GM19023 (cell line): ENCODE data around the gene SPECC1L.
"Not testable (repeated sequence)": the region's sequence is repeated elsewhere in the genome, so short reads cannot be mapped to it uniquely, and the experiment has no call there.

Source experiments
- ATAC-seq: cut with Tn5 transposase; IDR thresholded peaks from one replicate; pipeline ENCODE4 v1.9.1; 2021; ENCODE audit warnings: mild to moderate bottlenecking, moderate library complexity; ENCODE audit not compliant: unreplicated experiment

SPECC1L gene

DNA sequence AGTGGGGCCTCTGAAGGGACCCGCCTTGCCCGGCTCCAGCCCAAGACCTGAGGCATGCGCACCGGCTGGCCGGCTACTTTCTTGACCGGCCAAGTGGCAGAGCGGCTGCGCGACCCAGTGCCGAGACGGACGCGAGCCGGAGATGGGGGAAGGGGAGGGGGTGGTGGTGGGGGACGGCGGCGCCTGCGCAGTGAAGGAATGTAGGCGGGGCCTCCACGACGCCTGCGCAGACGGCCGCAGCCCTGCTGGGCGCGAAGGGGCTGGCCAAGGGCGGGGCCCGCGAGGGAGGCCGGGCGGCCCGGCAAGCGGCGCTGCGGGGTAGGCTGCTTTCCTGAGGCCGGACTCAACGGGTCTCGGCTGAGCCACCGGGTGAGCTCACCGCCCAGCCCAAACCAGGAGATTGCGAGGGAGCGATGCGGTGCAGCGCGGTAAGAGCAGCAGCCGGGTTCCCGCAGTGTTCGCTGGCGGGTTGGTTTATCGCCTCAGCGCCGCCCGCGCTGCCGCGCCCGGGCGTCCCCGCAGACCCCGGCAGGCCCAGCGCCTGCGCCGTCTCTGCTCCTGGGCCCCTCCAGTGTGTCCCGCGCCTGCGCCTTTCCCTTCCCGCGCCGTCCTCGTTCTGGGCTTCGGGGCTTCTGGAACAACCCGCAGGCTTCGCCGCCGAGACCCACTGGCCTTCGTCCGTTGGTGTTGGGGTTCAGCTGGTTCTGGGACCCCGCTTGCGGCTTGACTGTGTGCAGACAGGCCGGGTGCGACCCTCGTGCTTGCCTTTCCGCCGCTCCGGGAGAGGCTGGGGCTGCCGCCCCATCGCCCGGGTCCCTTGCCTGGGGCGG lies at the start of gene SPECC1L:
SPECC1L (plus strand) TSS at position 276 of the 830 bp plus-strand sequence. CDS start 31,401 bp downstream, outside the sequence.
- ATAC-seq = peak; percentile 89

- no peak for ATAC-seq
Measured at GRCh38 chr22:24224468-24224867, 46.2 kb upstream of the SPECC1L start.

- ATAC-seq = no peak
Measured at GRCh38 chr22:24225044-24225601, 45.5 kb upstream of the SPECC1L start.

GRCh38 chr22:24225951-24226350 lies 44.7 kb upstream of the SPECC1L start:
- no peak for ATAC-seq

DNA sequence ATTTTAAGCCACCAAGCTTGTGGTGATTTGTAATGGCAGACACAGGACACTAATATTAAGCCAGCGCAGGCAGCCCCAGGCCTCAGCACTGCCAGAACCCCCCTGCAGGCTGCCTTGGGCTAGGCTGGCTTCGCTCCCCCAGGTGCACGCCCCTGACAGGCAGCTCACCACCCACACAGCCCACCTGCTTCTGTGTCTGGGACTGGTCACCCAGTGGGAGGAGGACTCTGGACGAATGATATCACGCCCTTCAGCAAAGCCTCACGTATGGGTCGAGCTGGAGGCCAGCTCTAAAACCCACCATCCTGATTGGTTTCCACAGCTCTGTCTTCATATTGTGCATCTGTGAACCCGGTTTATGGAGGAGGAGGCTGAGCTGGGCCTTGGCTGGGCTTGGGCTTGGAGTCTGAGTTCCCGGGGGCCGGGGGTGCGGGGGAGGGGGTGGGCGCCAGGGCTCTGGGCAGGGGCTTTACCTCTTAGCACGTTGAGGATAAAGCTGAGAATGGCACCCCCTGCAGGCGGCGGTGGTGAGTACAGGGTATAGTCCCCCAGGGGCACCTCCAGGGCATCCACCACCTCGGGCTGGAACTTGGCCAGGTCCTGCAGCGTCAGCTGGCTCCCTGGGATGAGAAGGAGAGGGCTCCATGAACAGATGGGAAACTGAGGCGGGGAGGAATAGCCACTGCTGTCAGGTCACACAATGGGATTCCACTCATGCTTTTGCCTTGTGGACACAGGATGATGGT lies 39.5 kb upstream of the SPECC1L start:
- ATAC-seq = no peak

- no peak for ATAC-seq
Measured at GRCh38 chr22:24231706-24232105, 38.9 kb upstream of the SPECC1L start.

GRCh38 chr22:24232124-24232523 lies 38.5 kb upstream of the SPECC1L start:
- no peak for ATAC-seq

GRCh38 chr22:24232725-24233124 lies 37.9 kb upstream of the SPECC1L start:
- no peak for ATAC-seq

GRCh38 chr22:24233235-24233634 lies 37.4 kb upstream of the SPECC1L start:
- no peak for ATAC-seq

- no peak for ATAC-seq
Measured at GRCh38 chr22:24233816-24234215, 36.8 kb upstream of the SPECC1L start.

DNA sequence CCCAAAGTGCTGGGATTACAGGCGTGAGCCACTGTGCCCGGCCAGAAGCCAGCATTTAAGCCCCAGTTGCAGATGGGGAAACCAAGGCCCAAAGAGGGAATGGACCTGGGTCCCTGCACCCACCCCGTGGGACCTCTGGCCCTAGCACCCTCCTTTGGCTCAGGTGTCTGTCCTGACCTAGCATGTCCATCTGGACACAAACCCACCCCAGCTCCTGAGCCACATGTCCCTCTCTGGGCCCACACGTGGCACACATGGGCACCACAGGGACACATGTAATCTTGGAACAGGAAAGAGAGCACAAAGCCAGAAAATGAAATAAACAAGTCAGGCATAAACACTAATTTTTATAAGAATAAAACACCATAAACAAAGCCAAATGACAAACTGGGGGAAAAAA lies 35.3 kb upstream of the SPECC1L start:
- no peak for ATAC-seq

DNA sequence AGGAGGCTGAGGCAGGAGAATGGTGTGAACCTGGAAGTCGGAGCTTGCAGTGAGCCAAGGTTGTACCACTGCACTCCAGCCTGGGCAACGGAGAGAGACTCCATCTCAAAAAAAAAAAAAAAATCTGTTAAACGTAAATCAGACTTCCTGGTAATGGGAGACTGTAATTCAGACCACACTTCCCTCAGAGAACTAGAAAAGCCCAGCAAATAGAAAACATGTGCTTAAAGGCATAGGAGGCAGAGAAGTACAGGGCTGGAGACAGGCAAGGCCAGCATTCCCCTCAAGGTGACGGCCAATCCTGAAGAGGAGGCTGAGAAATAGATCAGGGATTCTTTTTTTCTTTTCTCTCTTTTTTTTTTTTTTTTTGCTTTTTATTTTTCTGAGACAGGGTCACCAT lies 34.0 kb upstream of the SPECC1L start:
- ATAC-seq = no peak

GRCh38 chr22:24238101-24238694 lies 32.4 kb upstream of the SPECC1L start:
- ATAC-seq = not testable (repeated sequence)

GRCh38 chr22:24240381-24240780 lies 30.2 kb upstream of the SPECC1L start:
- no peak for ATAC-seq

GRCh38 chr22:24240985-24241692 lies 29.5 kb upstream of the SPECC1L start:
- not testable (repeated sequence) for ATAC-seq

DNA sequence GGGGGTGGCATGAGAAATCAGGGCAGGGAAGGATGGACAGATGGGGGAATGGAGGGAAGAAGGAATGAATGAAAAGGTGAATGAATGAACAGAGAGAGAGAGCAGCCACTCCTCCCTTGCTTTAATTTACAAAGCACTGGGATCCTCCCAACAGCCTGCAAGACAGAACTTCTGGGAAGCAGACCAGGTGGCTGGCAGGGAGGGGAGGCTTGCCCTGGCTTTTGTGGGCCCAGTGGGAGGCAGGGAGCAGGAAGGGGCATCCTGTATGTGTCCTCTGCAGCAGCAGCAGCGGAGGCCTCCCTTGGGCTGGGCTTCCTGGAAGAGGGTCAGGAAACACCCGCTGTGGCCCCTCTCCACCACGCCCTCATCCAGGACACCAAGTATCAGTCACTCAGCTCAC lies 27.2 kb upstream of the SPECC1L start:
- not testable (repeated sequence) for ATAC-seq

DNA sequence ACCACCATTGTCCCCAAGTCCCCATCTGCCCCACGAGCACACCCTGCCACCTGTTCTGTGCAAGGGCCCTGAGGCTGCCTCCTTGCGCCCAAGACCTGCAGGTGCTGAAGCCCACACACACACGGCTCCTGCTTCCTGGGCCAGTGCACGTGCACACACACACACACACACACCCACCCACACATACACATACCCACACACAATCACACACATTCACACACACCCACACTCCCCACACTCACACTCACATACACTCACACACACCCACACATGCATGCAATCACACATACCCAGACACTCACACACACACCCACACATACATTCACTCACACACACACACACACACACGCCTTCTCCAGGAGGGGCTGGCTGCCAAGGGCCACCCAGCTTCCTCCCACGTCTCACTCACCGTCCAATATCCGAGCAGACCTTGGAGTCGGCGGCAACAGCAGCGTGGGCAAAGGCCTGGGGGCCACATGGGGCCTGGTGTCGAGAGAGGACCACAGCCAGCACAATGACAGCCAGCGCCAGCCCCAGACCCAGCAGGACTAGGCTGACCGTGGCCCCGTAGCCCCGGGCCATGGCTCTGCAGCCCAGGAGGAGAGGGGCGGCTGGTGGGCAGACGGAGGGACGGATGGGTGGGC lies 26.4 kb upstream of the SPECC1L start:
- no peak for ATAC-seq

DNA sequence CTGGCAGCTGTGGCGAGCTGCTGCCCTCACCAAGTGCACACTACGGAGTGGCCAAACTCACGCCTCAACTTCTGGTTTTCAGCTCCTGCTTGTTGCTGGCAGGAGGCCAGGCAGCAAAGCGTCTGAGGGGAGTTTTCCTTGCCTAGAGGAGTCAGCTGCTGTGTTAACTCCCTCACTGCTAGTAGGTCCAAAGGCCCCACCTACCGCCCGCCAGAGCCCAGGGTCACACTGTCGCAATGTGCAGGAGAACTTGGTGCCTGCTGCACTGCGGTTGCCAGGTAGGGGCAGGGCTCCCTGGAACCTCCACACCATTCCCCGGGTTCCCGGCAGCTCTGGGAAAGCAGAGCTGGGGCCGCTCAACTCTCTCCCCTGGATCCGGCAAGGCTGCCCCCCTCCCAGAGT lies 25.6 kb upstream of the SPECC1L start, which contains the start of gene GGT5:
GGT5 (minus strand) TSS at position 53 of the 402 bp plus-strand sequence. CDS start 357 bp downstream, outside the sequence.
- not testable (repeated sequence) for ATAC-seq

DNA sequence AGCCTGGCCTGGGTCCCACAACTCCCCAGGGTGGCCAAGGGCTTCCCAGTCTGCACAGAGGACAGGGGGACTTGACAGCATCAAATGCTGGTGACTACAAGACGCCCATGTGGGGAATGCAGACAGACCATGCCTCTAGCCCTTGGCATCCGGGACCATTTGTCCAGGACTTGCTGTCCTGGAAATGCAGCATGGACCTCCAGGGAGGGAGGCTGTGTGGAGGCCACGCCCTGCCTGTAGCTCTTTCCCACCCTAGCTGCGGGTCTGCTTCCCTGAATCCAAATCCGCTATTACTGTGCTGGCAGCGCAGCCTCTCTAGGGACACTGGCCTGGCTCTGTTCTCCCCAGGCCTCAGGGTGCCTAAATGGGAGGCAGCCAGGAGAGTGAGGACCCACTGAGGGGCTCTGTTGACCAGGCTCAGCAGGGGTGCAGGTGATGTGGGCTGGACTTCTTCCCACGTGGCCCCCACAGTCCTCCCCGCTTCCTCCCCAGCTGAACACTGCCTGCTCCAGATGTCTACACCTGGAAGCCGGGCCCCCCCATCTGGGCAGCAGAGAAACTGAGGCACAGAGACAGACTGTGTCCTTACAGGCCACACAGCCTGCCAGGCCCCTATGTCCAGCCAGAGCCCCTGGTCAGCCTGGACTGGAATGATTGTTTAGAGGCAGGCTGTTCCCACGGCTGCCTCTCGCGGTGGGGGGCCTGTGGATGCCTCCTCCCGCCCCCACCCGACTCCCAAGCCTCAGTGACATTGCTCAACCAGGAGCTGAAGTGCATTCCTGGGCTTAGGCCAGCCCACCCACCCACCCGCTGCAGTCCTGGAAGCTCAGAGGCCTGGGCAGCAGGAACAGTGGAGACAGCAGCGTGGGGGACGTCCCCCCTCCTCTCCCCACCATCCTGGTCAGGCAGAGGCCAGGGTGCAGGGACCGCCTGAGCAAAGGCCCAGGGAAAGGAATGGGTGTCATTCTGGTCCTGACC lies 24.8 kb upstream of the SPECC1L start:
- not testable (repeated sequence) for ATAC-seq
